Upper lobe of left lung (tissue), 6 donors: Measurements from ENCODE around the gene MEX3D. TPM values are rescaled to one million over a fixed set of nuclear protein-coding genes. Genes with fewer than 3 reads are reported as not detected.

Experiments
- ATAC-seq, 2 donors: fragments of 200-7000 bp; cut with Tn5 transposase; one replicate each; pipeline ENCODE4 v1.9.1; 2022; ENCODE audit warnings: mild to moderate bottlenecking in 2 of 2, moderate library complexity in 2 of 2; ENCODE audit not compliant: low FRiP score in 2 of 2
- DNase-seq, 2 donors: peaks; one replicate each; pipeline ENCODE4 v3.0.0-alpha.2; 2019 to 2020
- H3K27ac ChIP-seq, 4 donors: fragments of 200-600 bp; sonication (generic); one replicate each; pipeline ENCODE4 v1.5.1; 2016 to 2019
- H3K27me3 ChIP-seq, 4 donors: fragments of 200-600 bp; sonication (generic); one replicate each; pipeline ENCODE4 v1.5.1; 2017 to 2019
- H3K36me3 ChIP-seq, 4 donors: fragments of 200-600 bp; sonication (generic); one replicate each; pipeline ENCODE4 v1.5.1; 2016 to 2019
- H3K4me1 ChIP-seq, 4 donors: fragments of 200-600 bp; sonication (generic); one replicate each; pipeline ENCODE4 v1.5.1; 2018 to 2019
- H3K4me3 ChIP-seq, 4 donors: fragments of 200-600 bp; sonication (generic); one replicate each; pipeline ENCODE4 v1.5.1; 2017 to 2019; ENCODE audit warnings: mild to moderate bottlenecking in 2 of 4, moderate library complexity in 1 of 4
- H3K9me3 ChIP-seq, 4 donors: fragments of 200-600 bp; sonication (generic); one replicate each; pipeline ENCODE4 v1.5.1; 2018 to 2019
- CTCF ChIP-seq, 6 experiments: fragments of 450-650 bp in 4 of 6; fragments of 200-600 bp in 2 of 6; sonication (generic) in 2 of 6; IDR thresholded peaks; one replicate each; pipeline ENCODE4 v1.5.1; 2016 to 2019; ENCODE audit warnings: antibody characterized with exemption in 6 of 6
- EP300 ChIP-seq, 4 donors: sonication (generic); formaldehyde crosslinking; IDR thresholded peaks; one replicate each; pipeline ENCODE4 v1.5.1; 2017; ENCODE audit warnings: antibody characterized with exemption in 4 of 4, control low read depth in 2 of 4
- POLR2A ChIP-seq, 4 donors: fragments of 450-650 bp; IDR thresholded peaks; one replicate each; pipeline ENCODE4 v1.5.1; 2016 to 2017; ENCODE audit warnings: antibody characterized with exemption in 4 of 4, mild to moderate bottlenecking in 2 of 4
- POLR2AphosphoS5 ChIP-seq, 2 donors: sonication (generic); formaldehyde crosslinking; IDR thresholded peaks; one replicate each; pipeline ENCODE4 v1.5.1; 2017; ENCODE audit warnings: antibody characterized with exemption in 2 of 2
- WGBS, 2 donors: methylation state at CpG; one replicate each; pipeline ENCODE4 v1.1.5; 2017 to 2018; 5-methylcytosine and 5-hydroxymethylcytosine counted together
- total RNA-seq, 6 donors: library from RNA; depleted of rRNA in 4 of 6; stranded (reverse); fragments of >200 nt in 4 of 6; gene quantifications; one replicate each; pipeline versions ENCODE4 v1.1.0 to v1.2.1, GENCODE V29; 2016 to 2021
- donor health status: DM: no; HTN: no; CAD: no; lungs with moderate emphysema.
- donor health status: DM: no; HTN: yes; CAD: no; lungs with severe emphysema.

MEX3D gene
- total RNA-seq, 6 donors from 2014 or later, result 18.0 to 43.7 (median 26.5) TPM

GRCh38 chr19:1599460-1599846 lies 31.3 kb upstream of the MEX3D start:
- Histone ChIP-seq H3K27ac (no peak overlapping the region), H3K4me1 (peaks cover 18 to 30% (median 21%) of the 10 kb centered on the region in 4 donors), H3K9me3 (no peaks in the 10 kb centered on the region), H3K27me3 (no peaks in the 10 kb centered on the region), H3K36me3 (peaks cover 9 to 48% (median 34%) of the 10 kb centered on the region in 4 donors), H3K4me3 (no peak overlapping the region)
- TF ChIP-seq EP300 (IDR thresholded peaks at IDR 0.05), result no peak
- TF ChIP-seq CTCF (IDR thresholded peaks at IDR 0.05), result no peak
- no peak for TF ChIP-seq POLR2A (IDR thresholded peaks at IDR 0.05)
- no peak for TF ChIP-seq POLR2AphosphoS5 (IDR thresholded peaks at IDR 0.05)
- DNase-seq (peak in 1 of 2 donors; percentile 78), ATAC-seq (peak in 1 of 2 donors; percentile 46)
- 93 to 94% methylated on average over 2 to 15 of the region's 15 CpGs for WGBS, 2 donors

GRCh38 chr19:1598777-1599459 lies 30.8 kb upstream of the MEX3D start:
- Histone ChIP-seq H3K36me3 (peaks cover 9 to 48% (median 34%) of the 10 kb centered on the region in 4 donors), H3K27ac (no peak overlapping the region), H3K27me3 (no peaks in the 10 kb centered on the region), H3K4me3 (no peak overlapping the region), H3K9me3 (no peaks in the 10 kb centered on the region), H3K4me1 (peaks cover 12 to 24% (median 16%) of the 10 kb centered on the region in 4 donors)
- DNase-seq (no peak), ATAC-seq (peak in 1 of 2 donors; percentile 12)
- WGBS, 2 donors, result 91 to 94% methylated on average over 13 to 20 of the region's 20 CpGs
- no peak for TF ChIP-seq POLR2A (IDR thresholded peaks at IDR 0.05)
- no peak for TF ChIP-seq EP300 (IDR thresholded peaks at IDR 0.05)
- no peak for TF ChIP-seq CTCF (IDR thresholded peaks at IDR 0.05)

GRCh38 chr19:1593501-1593772 lies 25.3 kb upstream of the MEX3D start:
- H3K36me3 ChIP-seq, result peaks cover 7 to 35% (median 21%) of the 10 kb centered on the region in 4 donors
- 46 to 50% methylated on average over 3 to 10 of the region's 10 CpGs for WGBS, 2 donors
- peak overlapping the region in 2 of 4 donors; percentile 76 to 97 for H3K27ac ChIP-seq
- peak overlapping the region in 3 of 4 donors; percentile 86 to 91 (median 91) for H3K4me3 ChIP-seq
- peaks cover 25 to 34% (median 28%) of the 10 kb centered on the region in 4 donors for H3K4me1 ChIP-seq
- H3K9me3 ChIP-seq, result no peaks in the 10 kb centered on the region
- DNase-seq (no peak), ATAC-seq (no peak)
- no peak for TF ChIP-seq POLR2AphosphoS5 (IDR thresholded peaks at IDR 0.05)
- TF ChIP-seq CTCF (IDR thresholded peaks at IDR 0.05), result no peak
- TF ChIP-seq POLR2A (IDR thresholded peaks at IDR 0.05), result no peak
- TF ChIP-seq EP300 (IDR thresholded peaks at IDR 0.05), result no peak
- H3K27me3 ChIP-seq, result no peaks in the 10 kb centered on the region

GRCh38 chr19:1592755-1593500 lies 24.8 kb upstream of the MEX3D start, which contains the start of gene MBD3:
MBD3 (minus strand) TSS chr19:1592865; CDS start chr19:1592631, 234 bp downstream.
- peaks cover 25 to 34% (median 28%) of the 10 kb centered on the region in 4 donors for H3K4me1 ChIP-seq
- H3K36me3 ChIP-seq, result peaks cover 5 to 30% (median 16%) of the 10 kb centered on the region in 4 donors
- DNase-seq (peak; percentile 97 to 98), ATAC-seq (peak; percentile 96)
- peak in 4 of 6 experiments; percentile 23 to 58 (median 52) for TF ChIP-seq CTCF (IDR thresholded peaks at IDR 0.05)
- TF ChIP-seq POLR2A (IDR thresholded peaks at IDR 0.05), result peak in 2 of 4 donors; percentile 53 to 56
- TF ChIP-seq POLR2AphosphoS5 (IDR thresholded peaks at IDR 0.05), result peak in 1 of 2 donors; percentile 57
- no peak for TF ChIP-seq EP300 (IDR thresholded peaks at IDR 0.05)
- no peaks in the 10 kb centered on the region for H3K9me3 ChIP-seq
- 0 to 1% methylated on average over 22 to 38 of the region's 68 CpGs for WGBS, 2 donors
- H3K4me3 ChIP-seq, result peak within 1 kb of the TSS; percentile 55 to 91 (median 88)
- H3K27ac ChIP-seq, result peak within 1 kb of the TSS; percentile 91 to 97 (median 94)
- no peaks in the 10 kb centered on the region for H3K27me3 ChIP-seq
